ENCODE data around the gene CCDC185. TPM values are rescaled to one million over a fixed set of nuclear protein-coding genes. Genes with fewer than 3 reads are reported as not detected.

Gene CCDC185
- total RNA-seq, 1 donor from 2014 or later, result not detected

DNA sequence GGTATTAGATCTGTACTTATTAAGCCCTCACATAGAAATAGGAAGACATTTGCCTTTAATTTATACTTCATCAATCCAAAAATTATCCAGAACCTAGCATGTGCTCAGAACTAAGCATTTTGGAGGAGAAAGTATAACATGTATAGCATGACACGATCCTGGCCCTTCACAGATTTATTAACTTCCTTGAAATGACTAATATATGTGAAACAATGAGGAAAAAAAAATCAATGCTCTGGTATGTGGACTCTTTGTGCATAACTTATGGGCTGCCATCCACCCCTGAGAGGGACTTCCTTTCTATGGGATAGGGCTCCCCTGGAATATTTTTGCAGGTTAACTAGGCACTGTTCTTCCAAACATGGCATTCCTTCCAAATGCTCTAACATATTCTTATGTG lies 36.6 kb downstream of the CCDC185 start:
- intact Hi-C loops (cut with micrococcal nuclease), result no loop called here

DNA sequence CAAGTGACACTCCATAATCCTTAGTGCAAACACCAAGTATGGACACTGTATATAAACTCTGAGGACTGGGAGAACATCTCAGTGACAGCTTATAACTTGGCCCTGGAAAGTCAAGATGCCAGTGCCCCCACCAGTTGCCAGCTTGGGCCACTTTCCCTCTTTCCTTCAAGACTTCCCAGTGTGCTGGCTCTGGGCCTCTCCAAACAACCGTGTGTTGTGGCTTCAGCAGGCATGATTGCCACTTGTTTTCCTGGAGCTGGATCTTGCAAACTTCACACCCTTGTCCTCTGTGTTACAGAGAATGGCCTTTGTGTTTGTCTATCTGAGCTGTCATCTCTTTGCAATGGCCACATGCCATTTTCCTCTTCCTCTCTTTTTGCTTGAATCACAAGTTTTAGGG lies 37.0 kb downstream of the CCDC185 start:
- intact Hi-C loops (cut with micrococcal nuclease), result no loop called here

DNA sequence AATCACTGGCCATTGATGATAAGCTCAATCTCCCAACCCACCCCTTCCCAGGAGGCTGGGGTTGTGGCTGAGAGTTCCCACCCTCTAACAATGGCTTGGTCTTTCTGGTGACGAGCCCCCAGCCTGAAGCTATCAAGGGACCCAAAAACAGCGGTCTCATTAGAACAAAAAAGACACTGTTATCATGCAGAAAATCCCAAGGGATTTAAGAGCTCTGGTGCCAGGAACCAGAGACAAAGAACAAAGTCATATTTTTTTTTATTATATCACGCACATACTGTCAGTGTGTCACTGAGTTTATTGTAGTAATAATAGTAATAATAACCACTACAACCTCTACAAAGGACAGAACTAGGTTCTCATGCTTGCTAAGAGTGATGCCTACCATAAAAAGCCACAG lies 43.9 kb downstream of the CCDC185 start:
- intact Hi-C loops (cut with micrococcal nuclease), result no loop called here

DNA sequence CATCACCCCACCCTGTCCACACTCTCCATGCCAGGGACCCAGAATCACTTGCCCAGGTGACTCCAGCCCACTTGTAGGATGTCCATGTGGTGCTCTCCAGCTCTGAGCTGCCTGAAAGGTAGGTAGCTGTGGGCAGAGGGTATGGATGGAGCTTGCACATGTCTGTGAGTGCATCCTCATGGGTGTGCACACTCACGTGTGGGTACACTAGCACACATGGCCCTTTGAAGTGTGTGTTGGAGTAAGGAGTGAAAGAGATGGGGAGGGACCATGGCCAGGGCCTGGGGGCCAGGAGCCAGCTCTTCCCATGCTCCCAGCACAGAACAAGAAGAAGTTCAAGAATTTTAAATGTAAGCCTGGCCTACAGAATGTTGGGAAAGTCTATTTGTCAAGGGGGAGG lies 50.2 kb downstream of the CCDC185 start:
- intact Hi-C loops (cut with micrococcal nuclease), result no loop called here

DNA sequence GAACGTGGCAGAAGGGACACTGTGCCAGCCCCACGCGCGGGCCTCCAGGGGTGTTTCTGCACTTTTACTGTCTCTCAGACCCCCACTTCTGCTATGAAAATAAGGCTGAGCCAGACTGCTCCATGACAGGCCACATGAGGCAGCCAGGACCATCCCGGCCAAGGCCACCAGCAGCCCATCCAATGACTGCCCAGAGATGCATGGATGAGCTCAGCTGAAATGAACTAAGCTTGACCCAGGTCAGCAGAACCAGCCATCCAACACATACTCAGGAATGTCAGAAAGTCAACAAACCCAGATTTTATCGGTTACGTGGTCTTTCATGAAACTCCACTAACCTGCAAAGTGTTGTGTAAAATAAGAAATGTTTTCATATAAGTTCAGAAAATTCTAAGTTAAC lies 51.2 kb downstream of the CCDC185 start:
- intact Hi-C loops (cut with micrococcal nuclease), result no loop called here

Other genes starting within 250 kb of the CCDC185 start
- 0.24 and 0.51 TPM in 2 replicates for gene SUSD4, start 29.2 kb upstream of the CCDC185 start, total RNA-seq